Measurements from ENCODE around the gene XKR8. TPM values are rescaled to one million over a fixed set of nuclear protein-coding genes. Genes with fewer than 3 reads are reported as not detected.

Gene XKR8
- total RNA-seq, 2 experiments from 2014 or later: 0.38 to 2.3 TPM

DNA sequence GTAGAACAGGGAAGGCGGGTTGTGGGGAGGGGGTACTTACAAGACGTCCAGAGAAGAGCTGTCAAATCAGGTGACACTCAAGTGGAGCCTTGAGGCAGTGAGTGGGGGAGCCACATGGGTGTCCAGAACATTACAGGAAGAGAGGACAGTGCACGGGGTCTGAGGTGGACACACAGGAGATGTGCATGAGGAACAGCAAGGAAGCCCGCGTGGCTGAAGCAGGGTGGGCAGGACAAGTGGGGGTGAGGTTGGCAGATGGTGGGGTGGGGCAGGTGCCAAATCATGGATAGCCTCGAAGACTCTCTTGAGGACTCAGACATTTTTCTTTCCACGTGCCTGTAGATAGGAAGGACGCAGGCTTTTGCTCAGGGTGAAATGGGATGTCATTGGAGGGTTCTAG lies 24.1 kb upstream of the XKR8 start:
- peaks cover 30% of the 10 kb centered on the region for H3K4me1 ChIP-seq (ENCODE audit: insufficient read depth, low read length, poor library complexity, severe bottlenecking)
- intact Hi-C loops (cut with micrococcal nuclease; ENCODE audit: unreplicated experiment): no loop called here
- CTCF ChIA-PET (ENCODE audit: unreplicated experiment): no interaction called here
- H3K27ac ChIP-seq (ENCODE audit: low read depth, low read length, poor library complexity, severe bottlenecking): no peak overlapping the region
- H3K9me2 ChIP-seq (ENCODE audit: insufficient read depth, low read length): no peaks in the 10 kb centered on the region
- H3K4me3 ChIP-seq (ENCODE audit: low read depth, low read length, poor library complexity, severe bottlenecking): no peak overlapping the region
- TF ChIP-seq, protein P1, sequence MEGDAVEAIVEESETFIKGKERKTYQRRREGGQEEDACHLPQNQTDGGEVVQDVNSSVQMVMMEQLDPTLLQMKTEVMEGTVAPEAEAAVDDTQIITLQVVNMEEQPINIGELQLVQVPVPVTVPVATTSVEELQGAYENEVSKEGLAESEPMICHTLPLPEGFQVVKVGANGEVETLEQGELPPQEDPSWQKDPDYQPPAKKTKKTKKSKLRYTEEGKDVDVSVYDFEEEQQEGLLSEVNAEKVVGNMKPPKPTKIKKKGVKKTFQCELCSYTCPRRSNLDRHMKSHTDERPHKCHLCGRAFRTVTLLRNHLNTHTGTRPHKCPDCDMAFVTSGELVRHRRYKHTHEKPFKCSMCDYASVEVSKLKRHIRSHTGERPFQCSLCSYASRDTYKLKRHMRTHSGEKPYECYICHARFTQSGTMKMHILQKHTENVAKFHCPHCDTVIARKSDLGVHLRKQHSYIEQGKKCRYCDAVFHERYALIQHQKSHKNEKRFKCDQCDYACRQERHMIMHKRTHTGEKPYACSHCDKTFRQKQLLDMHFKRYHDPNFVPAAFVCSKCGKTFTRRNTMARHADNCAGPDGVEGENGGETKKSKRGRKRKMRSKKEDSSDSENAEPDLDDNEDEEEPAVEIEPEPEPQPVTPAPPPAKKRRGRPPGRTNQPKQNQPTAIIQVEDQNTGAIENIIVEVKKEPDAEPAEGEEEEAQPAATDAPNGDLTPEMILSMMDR (conservative IDR thresholded peaks at IDR 0.05; ENCODE audit: low read length): no peak
- no peak for TF ChIP-seq EZH2phosphoT487 (IDR thresholded peaks at IDR 0.05; ENCODE audit: borderline replicate concordance, low read depth, low read length)
- peak overlapping the region; percentile 51 for H3K4me2 ChIP-seq (ENCODE audit: low read length)
- H4K20me1 ChIP-seq (ENCODE audit: insufficient read depth, low read length): no peaks in the 10 kb centered on the region
- BruUV-seq (replicated peaks): no TSS peak
- POLR2A ChIA-PET: interaction anchor here (0.7 kb wide), 2 partner anchors 9 to 157 kb away, joined by 4 read pairs; no protein-coding TSS in a partner anchor
- H2AFZ ChIP-seq (ENCODE audit: low read length): peak overlapping the region; percentile 65; the same call in 1 of the 2 replicates
- H3K79me2 ChIP-seq (ENCODE audit: insufficient read depth, low read depth, low read length): no peaks in the 10 kb centered on the region
- no peak for DNase-seq (ENCODE audit: low spot score)
- no peaks in the 10 kb centered on the region for H3K9me3 ChIP-seq (ENCODE audit: low read length)
- H3K36me3 ChIP-seq (ENCODE audit: insufficient read depth, low read length): no peaks in the 10 kb centered on the region

- Histone ChIP-seq H3K4me1 (ENCODE audit: insufficient read depth, low read length, poor library complexity, severe bottlenecking) (peaks cover 30% of the 10 kb centered on the region), H3K9me3 (ENCODE audit: low read length) (no peaks in the 10 kb centered on the region), H3K4me2 (ENCODE audit: low read length) (no peak overlapping the region), H3K36me3 (ENCODE audit: insufficient read depth, low read length) (no peaks in the 10 kb centered on the region), H3K27ac (ENCODE audit: low read depth, low read length, poor library complexity, severe bottlenecking) (no peak overlapping the region), H4K20me1 (ENCODE audit: insufficient read depth, low read length) (no peaks in the 10 kb centered on the region), H3K79me2 (ENCODE audit: insufficient read depth, low read depth, low read length) (no peaks in the 10 kb centered on the region), H3K9me2 (ENCODE audit: insufficient read depth, low read length) (no peaks in the 10 kb centered on the region), H2AFZ (ENCODE audit: low read length) (no peak overlapping the region), H3K4me3 (ENCODE audit: low read depth, low read length, poor library complexity, severe bottlenecking) (no peak overlapping the region)
- TF ChIP-seq, protein P1 (conservative IDR thresholded peaks at IDR 0.05; ENCODE audit: low read length): no peak
- TF ChIP-seq EZH2phosphoT487 (IDR thresholded peaks at IDR 0.05; ENCODE audit: borderline replicate concordance, low read depth, low read length): no peak
- no peak for DNase-seq (ENCODE audit: low spot score)
- ChIA-PET CTCF (ENCODE audit: unreplicated experiment) (no interaction called here), POLR2A (interaction anchor here (0.7 kb wide), 2 partner anchors 8 to 158 kb away, joined by 4 read pairs; no protein-coding TSS in a partner anchor)
- intact Hi-C loops (cut with micrococcal nuclease; ENCODE audit: unreplicated experiment): no loop called here
- no TSS peak for BruUV-seq (replicated peaks)
Observed at GRCh38 chr1:27936370-27936769, 23.4 kb upstream of the XKR8 start.

GRCh38 chr1:27937524-27937836 lies 22.3 kb upstream of the XKR8 start:
- Histone ChIP-seq H3K4me2 (ENCODE audit: low read length) (no peak overlapping the region), H4K20me1 (ENCODE audit: insufficient read depth, low read length) (no peaks in the 10 kb centered on the region), H3K4me3 (ENCODE audit: low read depth, low read length, poor library complexity, severe bottlenecking) (no peak overlapping the region), H2AFZ (ENCODE audit: low read length) (no peak overlapping the region), H3K36me3 (ENCODE audit: insufficient read depth, low read length) (no peaks in the 10 kb centered on the region), H3K9me2 (ENCODE audit: insufficient read depth, low read length) (no peaks in the 10 kb centered on the region), H3K79me2 (ENCODE audit: insufficient read depth, low read depth, low read length) (no peaks in the 10 kb centered on the region), H3K27ac (ENCODE audit: low read depth, low read length, poor library complexity, severe bottlenecking) (no peak overlapping the region), H3K4me1 (ENCODE audit: insufficient read depth, low read length, poor library complexity, severe bottlenecking) (peaks cover 22% of the 10 kb centered on the region), H3K9me3 (ENCODE audit: low read length) (no peaks in the 10 kb centered on the region)
- BruUV-seq (replicated peaks): no TSS peak
- intact Hi-C loops (cut with micrococcal nuclease; ENCODE audit: unreplicated experiment): no loop called here
- ChIA-PET CTCF (ENCODE audit: unreplicated experiment) (no interaction called here), POLR2A (interaction anchor here (0.6 kb wide), 1 partner anchor 569 kb away, joined by 3 read pairs; no protein-coding TSS in a partner anchor)
- DNase-seq (ENCODE audit: low spot score): no peak
- TF ChIP-seq, protein P1 (conservative IDR thresholded peaks at IDR 0.05; ENCODE audit: low read length): no peak
- TF ChIP-seq EZH2phosphoT487 (IDR thresholded peaks at IDR 0.05; ENCODE audit: borderline replicate concordance, low read depth, low read length): no peak
